ENCODE results near the gene LRFN4.

Gene LRFN4

DNA sequence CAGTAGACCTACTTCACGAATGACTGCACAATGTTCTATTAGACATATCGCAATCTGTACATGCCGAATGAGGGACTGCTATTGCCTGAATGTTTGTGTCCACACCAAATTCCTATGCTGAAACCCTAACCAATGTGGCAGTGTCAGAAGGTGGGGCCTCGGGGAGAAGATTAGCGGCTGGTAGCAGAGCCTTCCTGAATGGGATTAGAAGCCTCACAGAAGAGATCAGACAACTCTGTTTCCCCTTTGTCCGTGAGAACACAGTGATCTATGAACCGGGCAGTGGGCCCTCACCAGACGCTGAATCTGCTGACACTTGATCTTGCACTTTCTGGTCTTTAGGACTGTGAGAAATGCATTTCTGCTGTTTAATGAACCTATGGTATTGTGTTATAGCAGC lies 33.1 kb downstream of the LRFN4 start:
- no peak for DNase-seq (ENCODE audit: low spot score)

DNA sequence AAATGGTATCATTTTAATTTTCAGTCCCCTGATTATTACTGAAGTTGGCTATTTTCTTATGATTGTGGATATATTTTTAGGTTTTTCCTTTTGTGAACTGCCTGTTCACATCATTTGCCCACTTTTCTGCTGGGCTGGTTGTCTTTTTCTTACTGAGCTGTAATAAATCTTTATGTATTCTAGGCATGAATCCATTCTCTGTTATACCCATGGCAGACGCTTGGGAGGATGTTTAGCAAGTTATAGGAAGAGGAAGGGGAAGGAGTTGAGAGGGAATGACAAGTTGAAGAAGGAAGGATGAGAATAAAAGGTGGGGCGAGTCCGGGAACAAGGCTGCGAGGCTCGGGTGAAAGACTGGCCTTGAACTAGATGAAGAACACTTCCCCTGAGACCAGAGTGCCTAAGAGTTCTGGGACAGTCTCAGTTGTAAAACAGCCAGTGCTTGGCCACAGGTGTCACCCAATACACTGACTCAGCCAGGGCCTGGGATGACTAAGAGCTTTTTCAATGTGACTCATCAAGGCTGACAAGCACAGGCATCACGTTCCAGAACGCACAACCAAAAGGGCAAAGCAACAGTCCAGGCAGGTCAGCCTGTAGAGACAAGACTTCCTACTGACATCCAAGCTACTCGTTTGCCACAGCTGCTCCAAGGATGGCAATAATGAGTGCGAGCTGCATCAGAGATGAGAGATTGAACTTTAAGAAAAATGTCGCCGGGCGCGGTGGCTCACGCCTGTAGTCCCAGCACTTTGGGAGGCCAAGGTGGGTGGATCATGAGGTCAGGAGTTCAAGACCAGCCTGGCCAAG lies 35.2 kb downstream of the LRFN4 start:
- peak; percentile 91 for DNase-seq (ENCODE audit: low spot score)

DNA sequence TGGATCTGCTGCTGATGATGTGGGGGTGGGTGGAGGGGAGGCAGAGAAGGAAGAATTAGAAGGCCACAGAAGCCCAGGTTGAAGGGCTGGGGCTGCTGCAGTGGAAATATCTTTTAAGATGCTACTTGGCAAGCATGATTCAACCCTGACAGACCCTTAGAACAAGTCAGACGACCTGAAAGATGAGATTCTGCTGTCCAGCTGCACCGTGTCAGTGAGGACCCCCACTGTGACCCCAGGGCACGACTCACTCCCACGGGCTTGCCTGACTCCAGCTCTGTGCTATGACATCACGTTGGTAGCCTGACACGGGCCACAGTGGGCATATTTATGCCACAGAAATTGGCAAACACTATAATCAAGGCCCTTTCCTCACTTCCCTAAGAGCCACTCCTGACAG lies 36.0 kb downstream of the LRFN4 start:
- no peak for DNase-seq (ENCODE audit: low spot score)

DNA sequence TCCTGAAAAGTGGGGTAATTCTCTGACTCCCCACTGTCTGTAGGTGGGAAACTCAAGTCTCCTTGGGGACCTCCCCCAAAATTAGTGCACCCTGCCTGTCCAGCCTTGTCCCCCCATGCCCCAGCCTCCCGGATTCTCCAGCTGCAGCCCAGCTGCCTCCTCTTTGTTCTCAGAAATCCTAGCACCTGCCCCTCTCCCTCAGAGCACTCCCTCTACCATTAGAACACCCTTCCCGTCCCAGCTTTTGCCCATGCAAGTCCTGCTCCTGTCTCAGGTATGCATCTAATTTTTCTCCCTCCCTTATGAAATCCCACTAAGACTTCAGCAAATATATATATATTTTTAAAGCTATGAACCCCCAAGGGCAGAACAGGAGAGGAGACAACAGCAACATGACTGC lies 37.3 kb downstream of the LRFN4 start:
- DNase-seq (ENCODE audit: low spot score) = no peak

DNA sequence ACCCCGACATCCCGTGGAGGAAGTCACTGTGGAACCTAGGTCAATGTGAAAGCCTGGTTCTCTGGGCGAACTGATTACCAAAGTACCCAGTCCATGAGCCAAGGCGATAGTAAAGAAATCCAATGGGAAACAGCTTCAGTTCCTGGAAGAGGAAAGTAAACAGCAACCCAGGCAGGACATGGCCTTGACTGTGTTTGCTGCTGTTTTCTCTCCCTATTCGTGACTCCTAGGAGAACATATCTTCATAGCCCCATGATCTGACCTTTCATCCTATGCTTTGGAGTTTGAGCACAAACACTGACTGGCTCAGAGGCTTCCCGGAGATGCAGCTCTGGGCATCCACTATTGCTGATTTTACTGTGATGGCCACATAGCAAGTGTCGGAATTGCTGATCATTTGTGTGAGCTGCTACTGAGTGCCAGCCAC lies 45.1 kb downstream of the LRFN4 start:
- no peak for DNase-seq (ENCODE audit: low spot score)

DNA sequence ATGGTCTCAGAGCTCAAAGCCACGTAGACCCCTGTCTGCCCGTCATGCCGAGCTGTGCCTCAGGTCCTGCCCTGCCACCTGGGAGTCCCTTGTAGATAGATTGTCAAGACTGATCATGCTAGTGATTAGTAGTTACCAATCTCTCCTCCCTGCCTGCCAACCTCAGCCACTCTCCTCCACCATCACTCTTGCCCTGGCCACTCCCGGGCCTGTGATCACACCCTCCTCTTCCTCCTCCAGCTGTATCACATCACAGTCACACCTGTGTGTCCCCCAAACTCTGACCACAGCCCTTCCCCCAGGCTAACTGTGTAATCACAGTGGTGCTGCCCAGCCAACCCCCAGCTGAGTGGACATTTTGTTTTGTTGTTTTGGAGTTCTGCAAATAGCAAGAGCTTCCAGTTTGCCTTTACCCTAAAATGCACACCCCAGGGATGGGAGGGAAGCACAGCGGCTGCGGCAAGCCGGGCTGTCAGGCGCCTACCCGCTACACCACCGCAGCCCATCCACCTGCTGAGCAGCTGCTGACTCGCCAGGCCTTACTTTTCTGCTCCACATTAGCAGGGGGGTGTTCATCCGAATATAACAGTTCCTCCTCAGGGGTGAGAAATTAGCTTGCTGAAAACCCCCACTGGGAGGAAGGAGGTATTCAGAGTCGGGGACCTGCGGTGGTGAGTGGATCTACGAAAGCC lies 45.8 kb downstream of the LRFN4 start:
- no peak for DNase-seq (ENCODE audit: low spot score)

DNA sequence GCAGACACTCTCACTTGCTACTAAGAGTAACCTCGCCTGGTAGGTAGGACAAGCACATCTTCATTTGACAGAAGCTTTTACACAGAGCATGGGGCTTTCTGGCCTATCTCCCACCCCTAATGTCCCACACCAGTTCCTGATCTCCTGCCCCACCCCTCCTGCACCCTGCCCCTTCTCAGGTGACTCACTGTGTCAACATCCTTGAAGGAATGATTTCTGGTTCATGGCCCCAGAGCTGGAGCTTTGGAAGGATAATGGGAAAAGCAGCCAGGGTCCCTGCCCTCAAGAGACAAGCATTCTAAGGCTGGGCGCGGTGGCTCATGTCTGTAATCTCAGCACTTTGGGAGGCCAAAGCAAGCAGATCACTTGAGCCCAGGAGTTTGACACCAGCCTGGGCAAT lies 47.2 kb downstream of the LRFN4 start:
- DNase-seq (ENCODE audit: low spot score) = no peak

DNA sequence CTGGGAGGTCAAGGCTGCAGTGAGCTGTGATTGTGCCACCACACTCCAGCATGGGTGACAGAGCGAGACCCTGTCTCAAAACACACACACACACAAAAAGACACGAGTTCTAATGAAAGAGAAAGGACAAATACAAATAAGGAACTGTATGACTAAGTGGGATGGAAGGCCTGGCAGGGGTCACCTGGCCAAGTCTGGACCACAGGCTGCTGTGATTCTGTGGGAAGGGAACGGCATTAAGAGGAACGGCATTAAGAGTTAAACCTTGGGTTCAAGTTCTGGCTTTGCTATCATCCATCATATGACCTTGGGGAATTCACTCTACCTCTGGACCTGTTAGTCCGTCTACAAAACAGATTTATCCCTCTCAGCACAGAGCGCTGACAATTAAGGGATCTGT lies 47.7 kb downstream of the LRFN4 start:
- no peak for DNase-seq (ENCODE audit: low spot score)

DNA sequence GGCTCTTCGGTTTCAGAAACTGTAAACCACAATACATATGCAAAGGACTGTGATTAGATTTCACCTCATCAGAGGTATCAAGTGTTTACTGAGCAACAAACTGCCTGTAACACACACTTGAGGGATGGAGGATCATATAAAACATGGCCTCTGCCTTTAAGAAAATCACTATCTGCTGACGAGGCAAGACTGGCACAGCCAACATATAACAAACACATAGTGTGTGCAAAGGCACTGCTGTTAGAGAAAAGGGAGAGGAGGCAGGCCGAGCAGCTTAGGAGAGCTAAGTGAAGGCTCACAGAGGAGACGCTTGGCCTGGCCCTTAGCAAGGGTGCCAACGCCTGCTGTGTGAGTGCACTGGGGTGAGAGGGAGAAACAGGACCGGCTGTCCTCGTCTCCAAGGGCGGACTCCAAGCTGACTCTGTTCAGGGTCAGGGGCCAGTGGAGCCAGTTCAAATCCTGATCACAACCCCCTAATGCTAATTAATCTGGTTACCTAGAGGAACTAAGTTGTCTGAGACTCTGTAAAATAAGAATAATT lies 48.2 kb downstream of the LRFN4 start:
- no peak for DNase-seq (ENCODE audit: low spot score)

DNA sequence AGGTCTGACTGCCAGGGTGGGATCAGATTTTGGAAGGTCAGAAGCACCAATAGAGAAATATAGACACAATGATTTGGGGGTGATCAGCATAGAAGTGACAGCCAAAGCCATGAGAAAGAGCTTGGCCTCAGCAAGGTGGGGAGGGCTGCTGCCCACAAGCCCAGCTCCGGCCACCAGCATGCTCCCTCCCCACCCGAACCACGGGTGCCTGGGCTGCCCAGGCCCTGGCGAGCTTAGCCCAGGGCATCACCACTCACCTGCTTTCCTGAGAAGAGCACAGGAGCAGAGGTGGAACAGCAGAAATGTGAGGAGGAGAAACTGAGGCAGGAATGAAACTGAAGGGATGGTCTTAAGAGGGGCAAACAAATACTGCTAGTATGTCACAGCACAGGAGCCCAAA lies 48.8 kb downstream of the LRFN4 start:
- DNase-seq (ENCODE audit: low spot score) = no peak

DNA sequence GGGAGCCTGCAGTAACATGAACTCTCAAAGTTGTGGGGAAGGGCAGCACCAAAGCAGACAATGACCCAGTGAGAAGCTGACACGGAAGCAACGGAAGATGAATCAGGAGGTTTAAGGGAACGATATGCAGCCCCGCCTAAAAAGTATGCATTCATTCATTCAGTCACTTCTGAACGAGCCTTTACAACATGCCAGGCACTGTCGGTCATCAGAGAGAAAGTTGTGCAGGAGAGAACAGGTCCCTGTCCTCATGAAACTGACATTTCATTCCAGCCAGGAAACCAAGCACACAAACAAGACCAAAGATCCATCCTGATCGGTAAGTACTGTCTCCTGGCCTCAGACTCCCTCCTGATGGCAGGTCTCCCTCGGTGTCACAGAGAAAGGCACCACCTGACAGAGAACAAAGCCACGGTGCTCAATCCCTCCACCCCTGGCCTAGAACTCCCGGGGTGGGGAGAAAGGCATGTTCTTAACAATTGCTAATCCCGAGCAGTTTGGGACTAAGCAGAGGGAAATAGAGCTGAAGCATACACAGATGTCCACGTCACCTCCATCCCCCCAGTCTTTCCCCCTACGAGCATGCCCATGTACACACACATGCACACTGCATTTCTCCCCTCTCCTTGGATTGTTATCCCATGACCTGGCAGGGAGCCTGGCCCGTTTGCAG lies 49.3 kb downstream of the LRFN4 start:
- no peak for DNase-seq (ENCODE audit: low spot score)

DNA sequence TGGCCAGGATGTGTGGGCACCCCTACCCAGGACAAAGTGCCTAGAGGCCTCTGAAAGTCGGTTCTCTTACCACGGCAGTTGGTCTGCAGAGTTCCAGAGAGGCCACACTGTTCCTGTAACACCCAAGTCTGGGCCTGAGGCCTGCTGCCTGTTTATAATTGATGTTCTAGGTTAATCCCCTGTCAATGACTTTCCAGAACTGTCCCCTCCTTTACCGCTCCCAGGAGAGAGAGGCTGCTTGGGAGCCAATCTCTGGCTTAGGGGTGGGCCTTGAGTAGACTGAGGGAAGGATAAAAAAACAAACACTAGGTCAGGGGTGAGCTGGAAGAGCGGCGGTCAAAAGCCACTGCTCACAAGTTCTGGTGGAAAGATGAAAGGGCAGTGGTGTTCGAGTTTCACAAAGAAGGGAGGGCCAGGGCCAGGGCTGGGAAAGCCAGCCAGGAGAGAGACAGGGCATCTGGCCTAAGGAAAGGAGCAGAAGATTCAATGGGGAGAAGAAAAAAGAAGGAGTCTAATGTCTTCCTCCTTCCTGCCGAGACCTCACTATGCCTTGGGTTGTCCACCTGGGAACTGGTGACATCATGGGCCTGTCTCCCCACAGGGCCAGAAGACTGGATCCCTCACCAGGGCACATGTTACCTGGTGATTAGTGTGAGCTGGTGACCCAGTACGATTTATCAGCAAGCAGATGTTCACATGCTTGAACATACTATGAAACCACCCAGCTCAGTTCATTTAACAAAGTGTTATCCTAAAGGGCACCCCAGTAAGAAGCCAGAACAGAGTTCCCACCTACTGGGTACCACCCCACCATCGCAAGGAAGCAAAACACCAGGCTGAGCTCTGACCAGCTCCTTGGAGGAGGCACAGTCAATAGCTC lies 51.1 kb downstream of the LRFN4 start:
- DNase-seq (ENCODE audit: low spot score) = no peak

DNA sequence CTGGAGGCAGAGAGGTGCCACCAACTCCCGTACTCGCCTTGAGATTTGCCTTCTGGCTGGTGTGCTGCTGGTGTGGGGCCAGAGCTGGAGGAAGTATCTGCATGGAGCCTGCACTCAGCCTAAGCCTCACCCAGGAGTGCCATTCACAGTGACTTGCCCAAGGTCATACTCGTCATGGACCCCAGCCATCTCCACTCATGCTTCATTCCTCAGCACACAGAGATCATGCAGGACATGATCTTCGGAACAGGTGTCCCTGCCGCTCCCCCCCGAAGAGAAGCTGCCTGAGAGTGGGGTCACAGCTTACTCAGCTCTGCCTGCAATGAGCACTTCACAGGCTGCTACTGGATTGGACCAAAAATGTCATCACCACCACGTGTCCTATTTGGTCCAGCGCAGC lies 52.3 kb downstream of the LRFN4 start:
- no peak for DNase-seq (ENCODE audit: low spot score)

DNA sequence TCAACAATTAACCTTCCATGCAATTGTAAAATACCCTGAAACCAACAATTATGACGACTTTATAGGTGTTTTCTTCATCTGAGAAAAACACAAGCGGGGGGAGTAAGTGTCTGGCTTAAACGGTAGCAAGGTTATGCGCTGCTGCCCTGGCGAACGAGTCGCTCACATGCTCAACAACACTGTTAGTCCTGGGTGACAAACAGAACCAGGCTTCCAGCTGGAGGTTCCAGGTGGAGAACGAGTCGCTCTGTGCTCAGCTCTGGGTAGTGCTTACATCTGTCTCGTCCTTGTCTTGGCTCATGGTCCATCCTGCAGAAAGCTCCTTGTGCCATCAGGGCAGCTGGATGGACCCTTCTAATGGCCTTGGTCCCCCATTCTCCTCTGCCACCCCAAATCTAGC lies 53.2 kb downstream of the LRFN4 start:
- no peak for DNase-seq (ENCODE audit: low spot score)
